T47D (cell line): ENCODE measurements around the gene APC2.
"Not testable (repeated sequence)": the region's sequence is repeated elsewhere in the genome, so short reads cannot be mapped to it uniquely, and the experiment has no call there.

ENCODE experiments used
- DNase-seq, 2 experiments: peaks; one replicate each; pipeline versions ENCODE4 v3.0.0 to v3.0.0-alpha.2; 2011 to 2012; ENCODE audit warnings: low read depth in 1 of 2, low spot score in 1 of 2
- JUND ChIP-seq: IDR thresholded peaks from 2 replicates; pipeline ENCODE4 v1.6.1; 2012; ENCODE audit warnings: low read depth
- in situ Hi-C: cut with HindIII; loops from 2 replicates; pipeline ENCODE4 v1.10.0; 2016; ENCODE audit warnings: low sequenced_read_pairs, low pct_unique_long_range_greater_than_20kb

Gene APC2

DNA sequence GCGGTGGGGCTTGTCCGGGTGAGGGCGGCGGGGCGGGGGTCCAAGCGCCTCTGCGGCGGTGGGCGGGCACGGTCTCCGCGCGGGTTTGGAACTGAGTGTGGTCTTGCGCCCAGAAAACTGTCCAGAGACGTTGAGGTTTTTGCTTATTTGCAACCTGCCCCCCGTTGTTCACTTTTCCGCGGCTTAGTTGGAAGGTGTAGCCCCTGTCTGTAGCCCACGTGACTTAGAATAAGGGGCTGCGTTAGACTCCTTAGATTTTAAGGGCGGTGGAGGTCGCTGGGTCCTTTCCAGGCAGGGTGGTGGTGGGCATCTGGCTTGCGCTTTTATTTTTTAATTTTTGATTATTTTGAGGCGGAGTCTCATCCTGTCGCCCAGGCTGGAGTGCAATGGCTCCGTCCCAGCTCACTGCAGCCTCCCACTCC lies 11.0 kb upstream of the APC2 start:
- TF ChIP-seq JUND: no peak
- in situ Hi-C loops: no loop called here
- DNase-seq: no peak

- DNase-seq, in situ Hi-C loops: not testable (repeated sequence)
Observed at GRCh38 chr19:1439525-1440417, 10.2 kb upstream of the APC2 start.

GRCh38 chr19:1440418-1440801 lies 9.5 kb upstream of the APC2 start:
- no peak for DNase-seq
- no peak for TF ChIP-seq JUND

GRCh38 chr19:1441022-1441426 lies 8.9 kb upstream of the APC2 start:
- in situ Hi-C loops: no loop called here
- TF ChIP-seq JUND: no peak
- DNase-seq: no peak

More at GRCh38 chr19:1440418-1440801, 9.5 kb upstream of the APC2 start:
- in situ Hi-C loops: no loop called here

- in situ Hi-C loops: no loop called here
- DNase-seq: no peak
Observed at GRCh38 chr19:1441677-1442438, 8.1 kb upstream of the APC2 start.

GRCh38 chr19:1445185-1445931 lies 4.6 kb upstream of the APC2 start:
- no peak for TF ChIP-seq JUND
- DNase-seq: peak; percentile 70 to 85
- in situ Hi-C loops: no loop called here

More at GRCh38 chr19:1441677-1442438, 8.1 kb upstream of the APC2 start:
- no peak for TF ChIP-seq JUND

DNA sequence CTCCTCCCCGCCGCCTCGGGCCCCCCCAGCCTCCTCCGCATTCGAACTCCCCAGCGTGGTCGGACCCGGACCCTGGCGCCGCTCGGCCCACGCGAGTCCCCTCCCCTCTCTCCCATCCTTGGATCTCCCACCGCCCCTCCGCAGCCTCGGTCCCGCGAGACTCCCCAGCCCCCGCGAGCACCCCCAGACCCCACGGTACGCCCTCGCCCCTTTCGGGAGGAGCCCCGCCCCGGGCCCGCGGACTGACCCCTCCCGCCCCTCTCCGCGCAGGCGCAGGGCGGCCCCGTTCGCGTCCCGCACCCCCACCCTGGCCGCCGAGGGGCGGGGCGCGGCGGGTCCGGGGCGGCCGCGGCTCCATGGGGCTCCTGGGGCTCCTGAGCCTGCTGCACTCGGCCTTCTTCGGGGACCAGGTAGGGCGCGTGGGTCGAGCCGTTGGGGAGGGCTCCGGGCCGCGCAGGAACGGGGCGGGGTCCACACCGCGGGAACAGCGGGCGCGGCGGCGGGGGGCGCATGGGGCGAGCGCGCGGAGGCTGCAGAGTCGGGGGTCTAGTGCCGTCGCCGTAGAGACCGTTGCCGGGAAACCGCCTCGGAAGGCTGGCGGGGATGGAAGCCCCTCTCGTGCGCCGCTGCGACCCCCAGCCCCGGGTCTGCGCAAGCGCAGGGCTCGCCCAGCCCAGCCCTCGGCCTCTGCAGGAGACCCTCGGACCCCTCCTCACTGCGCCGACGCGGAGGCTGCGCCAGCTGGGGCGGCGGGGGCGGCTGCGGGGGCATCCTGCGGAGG lies 3.8 kb upstream of the APC2 start:
- no peak for TF ChIP-seq JUND
- DNase-seq: peak; percentile 51 to 66
- in situ Hi-C loops: no loop called here

- in situ Hi-C loops: no loop called here
- peak in 1 of 2 experiments; percentile 36 for DNase-seq
- no peak for TF ChIP-seq JUND
Observed at GRCh38 chr19:1446713-1447481, 3.0 kb upstream of the APC2 start.

- no peak for DNase-seq
- no peak for TF ChIP-seq JUND
- in situ Hi-C loops: no loop called here
Observed at GRCh38 chr19:1447504-1447903, 2.4 kb upstream of the APC2 start.

DNA sequence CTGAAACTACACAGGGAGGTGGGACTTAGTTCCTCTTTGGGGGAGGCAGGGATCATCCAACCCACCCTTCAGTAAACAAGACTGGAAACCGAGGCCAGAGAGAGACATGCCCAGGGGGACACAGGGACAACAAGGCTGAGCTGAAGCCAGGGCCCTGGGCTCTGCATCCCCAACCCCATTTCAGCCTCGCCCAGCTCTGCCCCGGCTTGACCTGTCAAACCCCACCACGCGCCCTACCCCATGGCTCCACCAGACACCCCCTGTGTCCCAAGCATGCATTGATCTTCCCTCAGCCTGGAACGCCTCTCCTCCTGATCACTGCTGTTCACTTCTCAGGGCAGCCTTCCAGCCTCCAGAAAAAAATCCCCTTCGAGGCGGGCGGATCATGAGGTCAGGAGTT lies 2.0 kb upstream of the APC2 start:
- no peak for DNase-seq
- in situ Hi-C loops: no loop called here
- no peak for TF ChIP-seq JUND
